Mesendoderm (in vitro differentiated cells): Measurements from ENCODE around the gene ARHGDIG.
A peak's percentile ranks its signal among the peaks of the same experiment; 100 is the strongest.

Source experiments
- DNase-seq: peaks from one replicate; pipeline ENCODE4 v3.0.0; 2013
- H2AK5ac ChIP-seq: 2 replicates; pipeline ENCODE4 v1.6.1; 2013; ENCODE audit warnings: low read length, inconsistent platforms
- H2BK120ac ChIP-seq: 2 replicates; pipeline ENCODE4 v1.6.1; 2013; ENCODE audit warnings: low read depth, mild to moderate bottlenecking, low read length, moderate library complexity, mixed read lengths
- H2BK15ac ChIP-seq: replicated peaks from 2 replicates; pipeline ENCODE4 v1.6.1; 2013; ENCODE audit warnings: low read depth, mild to moderate bottlenecking, moderate library complexity
- H2BK5ac ChIP-seq: 2 replicates; pipeline ENCODE4 v1.6.1; 2013; ENCODE audit warnings: low read length, inconsistent platforms
- H3K18ac ChIP-seq: 2 replicates; pipeline ENCODE4 v1.6.1; 2013; ENCODE audit warnings: mild to moderate bottlenecking, low read length, mixed read lengths
- H3K23ac ChIP-seq: one replicate; pipeline ENCODE4 v1.6.1; 2013; ENCODE audit warnings: low read length
- H3K27ac ChIP-seq: 2 replicates; pipeline ENCODE4 v1.5.1; 2013; ENCODE audit warnings: low read depth, mild to moderate bottlenecking, inconsistent platforms, low read length, moderate library complexity
- H3K27me3 ChIP-seq: 2 replicates; pipeline ENCODE4 v1.6.1; 2013; ENCODE audit warnings: low read length, control low read depth, mild to moderate bottlenecking, inconsistent platforms; ENCODE audit not compliant: insufficient read depth, poor library complexity
- H3K36me3 ChIP-seq: 2 replicates; pipeline ENCODE4 v1.6.1; 2013; ENCODE audit warnings: low read length, inconsistent platforms; ENCODE audit not compliant: control insufficient read depth, insufficient read depth
- H3K4ac ChIP-seq: one replicate; pipeline ENCODE4 v1.6.1; 2013; ENCODE audit warnings: low read depth, mild to moderate bottlenecking, low read length, moderate library complexity
- H3K4me1 ChIP-seq: 2 replicates; pipeline ENCODE4 v1.6.1; 2013; ENCODE audit warnings: low read depth, low read length, inconsistent platforms; ENCODE audit not compliant: control insufficient read depth
- H3K4me2 ChIP-seq: 2 replicates; pipeline ENCODE4 v1.6.1; 2013; ENCODE audit warnings: low read length
- H3K4me3 ChIP-seq: 2 replicates; pipeline ENCODE4 v1.5.1; 2013; ENCODE audit warnings: mild to moderate bottlenecking, low read length
- H3K56ac ChIP-seq: one replicate; pipeline ENCODE4 v1.6.1; 2013; ENCODE audit warnings: low read length
- H3K79me1 ChIP-seq: 2 replicates; pipeline ENCODE4 v1.6.1; 2013; ENCODE audit warnings: low read length, inconsistent platforms
- H3K79me2 ChIP-seq: 2 replicates; pipeline ENCODE4 v1.6.1; 2013; ENCODE audit warnings: mild to moderate bottlenecking, low read length; ENCODE audit not compliant: control insufficient read depth, insufficient read depth
- H3K9ac ChIP-seq: 2 replicates; pipeline ENCODE4 v1.6.1; 2013; ENCODE audit warnings: low read length, inconsistent platforms
- H4K5ac ChIP-seq: one replicate; pipeline ENCODE4 v1.6.1; 2013; ENCODE audit warnings: low read length
- H4K8ac ChIP-seq: one replicate; pipeline ENCODE4 v1.6.1; 2013; ENCODE audit warnings: low read depth, mild to moderate bottlenecking, control low read depth, low read length, moderate library complexity
- WGBS: extraction: QIAGEN DNeasy Blood & Tissue Kit; methylation state at CpG from one replicate; pipeline ENCODE4 v1.1.7; 2013; ENCODE audit warnings: low lambda C conversion rate, missing lambda C conversion rate; ENCODE audit not compliant: insufficient coverage; ENCODE audit errors: extremely low coverage; 5-methylcytosine and 5-hydroxymethylcytosine counted together

ARHGDIG gene

DNA sequence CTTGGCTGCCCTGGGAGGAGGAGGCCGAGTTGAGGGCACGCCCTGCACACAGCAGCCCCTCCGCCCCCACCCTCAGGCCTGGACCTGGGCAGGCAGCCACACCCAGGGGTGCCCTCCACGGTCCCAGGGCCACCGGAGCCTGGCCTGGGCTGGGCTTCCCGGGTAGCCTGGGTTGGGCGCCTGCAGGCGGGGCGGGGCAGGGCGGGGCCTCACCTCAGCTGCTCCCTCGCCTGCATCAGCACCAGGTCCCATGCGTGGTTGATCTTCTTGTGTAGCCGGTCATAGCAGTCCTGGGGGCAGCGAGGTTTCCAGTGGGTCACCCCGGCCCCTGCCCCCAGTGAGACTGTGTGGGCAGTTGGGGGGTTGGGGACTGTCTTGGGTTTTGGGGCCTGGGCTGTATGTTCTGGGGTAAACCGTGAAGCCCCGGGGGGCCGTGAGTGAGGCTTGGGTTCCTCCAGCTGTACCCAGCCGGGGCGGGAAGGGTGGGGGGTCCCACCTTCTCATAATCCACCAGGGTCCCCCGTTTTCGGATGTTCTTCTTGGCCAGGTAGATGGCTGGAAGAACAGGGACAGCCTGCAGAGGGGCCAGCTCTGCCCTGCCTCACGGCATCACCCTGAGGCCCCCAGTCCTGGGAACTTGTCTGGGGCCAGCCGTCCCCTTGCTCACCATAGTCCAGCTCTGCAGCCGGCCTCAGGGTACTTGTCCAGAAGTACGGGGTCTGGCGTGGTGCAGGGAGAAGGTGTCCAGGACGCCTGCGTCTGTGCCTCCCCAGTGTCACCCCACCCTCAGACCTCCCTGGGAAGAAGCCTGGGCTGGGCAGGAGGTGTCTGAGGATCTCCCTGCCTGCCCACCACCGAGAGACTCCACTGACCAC lies 6.6 kb upstream of the ARHGDIG start:
- Histone ChIP-seq H3K4ac (no peak overlapping the region), H3K23ac (no peak overlapping the region), H3K4me3 (no peak overlapping the region), H2BK120ac (no peak overlapping the region), H2BK5ac (no peak overlapping the region), H4K5ac (no peak overlapping the region), H3K56ac (no peak overlapping the region), H3K79me2 (no peaks in the 10 kb centered on the region), H3K18ac (no peak overlapping the region), H3K27ac (no peak overlapping the region), H3K79me1 (no peaks in the 10 kb centered on the region), H3K4me1 (no peaks in the 10 kb centered on the region), H3K27me3 (peaks cover 1% of the 10 kb centered on the region), H3K36me3 (no peaks in the 10 kb centered on the region), H2AK5ac (no peak overlapping the region), H3K4me2 (no peak overlapping the region), H3K9ac (no peak overlapping the region), H2BK15ac (no peak overlapping the region), H4K8ac (no peak overlapping the region)
- DNase-seq, result no peak
- WGBS, result no CpG with 5 or more reads among the region's 30 CpGs

DNA sequence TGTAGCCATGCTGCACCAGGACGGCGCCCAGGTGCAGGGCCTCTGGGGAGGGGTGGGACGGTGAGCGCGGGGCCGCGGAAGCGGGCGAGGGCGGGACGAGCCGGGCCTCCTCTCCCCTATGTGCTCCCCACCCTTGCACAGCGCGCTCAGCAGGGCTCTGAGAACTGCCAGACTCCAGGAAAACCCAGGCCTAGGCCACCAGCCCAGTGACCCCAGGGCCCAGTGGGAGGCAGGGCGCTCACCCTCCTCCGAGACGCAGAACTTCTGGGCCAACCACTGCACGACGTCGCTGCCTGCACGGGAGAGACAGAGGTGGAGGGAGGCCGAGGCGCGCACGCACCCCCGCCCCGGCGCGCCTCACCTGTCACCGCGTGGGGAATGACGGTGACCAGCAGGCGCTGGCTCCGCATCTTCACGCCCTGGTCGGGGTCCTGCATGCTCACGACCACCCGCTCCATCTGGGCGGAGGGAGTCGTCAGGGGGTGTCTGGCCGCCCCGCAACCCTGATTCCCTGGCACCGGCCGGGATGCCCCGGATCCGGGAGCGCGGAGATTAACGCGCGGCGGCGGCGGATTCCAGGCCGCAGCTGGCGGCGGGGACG lies 5.2 kb upstream of the ARHGDIG start:
- Histone ChIP-seq H4K8ac (no peak overlapping the region), H3K79me2 (no peaks in the 10 kb centered on the region)
- no CpG with 5 or more reads among the region's 58 CpGs for WGBS

DNA sequence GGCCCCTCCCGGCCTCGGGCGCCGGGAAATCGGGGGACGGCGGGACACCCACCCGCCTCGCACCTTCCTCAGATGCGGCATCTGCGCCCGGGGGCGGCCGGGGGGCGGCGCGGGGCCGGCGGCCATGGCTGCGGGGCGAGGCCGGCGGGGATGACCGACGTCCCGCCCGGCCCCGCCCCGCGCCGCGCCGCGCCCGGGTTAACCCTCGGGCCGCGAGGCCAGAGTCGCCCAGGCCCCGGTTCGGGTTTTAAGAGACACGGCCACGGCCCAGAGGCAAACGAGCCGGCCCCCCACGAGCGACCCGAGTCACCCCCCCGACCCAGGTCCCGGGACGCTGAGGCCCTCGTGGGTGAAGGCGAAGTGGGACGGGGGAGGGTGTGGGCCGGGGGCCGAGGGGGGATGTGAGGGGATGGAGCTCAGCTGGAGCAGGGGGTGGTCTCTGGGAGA lies 4.6 kb upstream of the ARHGDIG start, which contains the start of gene RGS11:
Gene RGS11, minus strand, starts transcription at position 159 of the 447 bp plus-strand sequence. Its CDS starts 33 bp downstream, at position 126.
- H2BK5ac ChIP-seq, result no peak within 1 kb of the TSS
- no peak within 1 kb of the TSS for H3K18ac ChIP-seq
- H4K5ac ChIP-seq, result no peak within 1 kb of the TSS
- H3K4me2 ChIP-seq, result peak within 1 kb of the TSS; percentile 87
- WGBS, result no CpG with 5 or more reads among the region's 56 CpGs
- no peak within 1 kb of the TSS for H2BK120ac ChIP-seq
- H3K23ac ChIP-seq, result no peak within 1 kb of the TSS
- H3K36me3 ChIP-seq, result no peaks in the 10 kb centered on the region
- no peak within 1 kb of the TSS for H2AK5ac ChIP-seq
- peaks cover 3% of the 10 kb centered on the region for H3K27me3 ChIP-seq
- no peak within 1 kb of the TSS for H3K4me3 ChIP-seq
- peak within 1 kb of the TSS; percentile 74 for H3K56ac ChIP-seq
- H3K79me1 ChIP-seq, result no peaks in the 10 kb centered on the region
- H3K9ac ChIP-seq, result peak within 1 kb of the TSS; percentile 51
- H3K4ac ChIP-seq, result no peak within 1 kb of the TSS
- H3K27ac ChIP-seq, result no peak within 1 kb of the TSS
- no peaks in the 10 kb centered on the region for H3K4me1 ChIP-seq
- no peak within 1 kb of the TSS for H2BK15ac ChIP-seq
- no peak for DNase-seq
- no peaks in the 10 kb centered on the region for H3K79me2 ChIP-seq
- no peak within 1 kb of the TSS for H4K8ac ChIP-seq

More for the DNA sequence above, 5.2 kb upstream of the ARHGDIG start:
- Histone ChIP-seq H3K23ac (no peak overlapping the region), H3K18ac (no peak overlapping the region), H3K4me1 (no peaks in the 10 kb centered on the region), H3K9ac (peak overlapping the region; percentile 51), H2AK5ac (no peak overlapping the region), H3K79me1 (no peaks in the 10 kb centered on the region), H4K5ac (no peak overlapping the region), H3K36me3 (no peaks in the 10 kb centered on the region), H3K27me3 (peaks cover 3% of the 10 kb centered on the region), H3K4me3 (no peak overlapping the region), H2BK15ac (no peak overlapping the region), H3K56ac (peak overlapping the region; percentile 74), H3K4ac (no peak overlapping the region), H2BK5ac (no peak overlapping the region), H3K4me2 (peak overlapping the region; percentile 87), H3K27ac (no peak overlapping the region), H2BK120ac (no peak overlapping the region)
- no peak for DNase-seq

DNA sequence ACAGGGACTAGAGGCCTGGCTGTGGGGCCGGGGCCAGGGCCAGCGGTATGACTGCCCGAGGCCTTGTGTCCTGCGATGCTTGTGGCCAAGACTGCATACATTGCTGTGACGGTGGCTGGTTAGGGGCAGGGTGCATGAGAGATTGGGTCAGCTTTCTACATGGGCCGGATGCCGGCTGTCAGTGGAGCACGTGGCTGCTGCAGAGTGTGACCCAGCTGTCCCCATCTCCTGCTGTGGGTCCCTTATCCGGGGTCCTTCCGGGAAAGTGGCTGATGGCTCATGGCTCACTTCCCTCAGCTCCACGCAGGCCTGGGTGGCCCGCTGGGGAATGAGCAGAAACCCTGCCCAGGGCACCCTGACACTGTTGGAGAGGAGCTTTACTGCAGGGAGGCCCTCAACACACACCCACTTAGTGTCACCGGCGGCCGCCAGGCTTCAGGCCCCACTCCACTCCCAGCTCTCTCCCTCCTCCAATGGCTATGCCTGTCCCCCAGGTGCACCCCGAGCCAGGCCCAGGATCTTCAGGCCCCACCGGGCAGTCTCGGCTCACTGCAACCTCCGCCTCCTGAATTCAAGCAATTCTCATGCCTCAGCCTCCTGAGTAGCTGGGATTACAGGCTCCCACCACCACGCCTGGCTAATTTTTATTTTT lies 3.8 kb upstream of the ARHGDIG start:
- Histone ChIP-seq H3K79me2 (no peaks in the 10 kb centered on the region), H2AK5ac (no peak overlapping the region), H3K36me3 (no peaks in the 10 kb centered on the region), H4K5ac (no peak overlapping the region), H3K4me3 (no peak overlapping the region), H2BK120ac (no peak overlapping the region), H2BK5ac (no peak overlapping the region), H3K23ac (no peak overlapping the region), H2BK15ac (no peak overlapping the region), H3K27me3 (peaks cover 3% of the 10 kb centered on the region), H3K4me2 (no peak overlapping the region), H3K18ac (no peak overlapping the region), H3K27ac (no peak overlapping the region), H3K4ac (no peak overlapping the region), H3K4me1 (no peaks in the 10 kb centered on the region), H4K8ac (no peak overlapping the region), H3K56ac (no peak overlapping the region), H3K9ac (no peak overlapping the region), H3K79me1 (no peaks in the 10 kb centered on the region)
- no CpG with 5 or more reads among the region's 20 CpGs for WGBS
- no peak for DNase-seq

DNA sequence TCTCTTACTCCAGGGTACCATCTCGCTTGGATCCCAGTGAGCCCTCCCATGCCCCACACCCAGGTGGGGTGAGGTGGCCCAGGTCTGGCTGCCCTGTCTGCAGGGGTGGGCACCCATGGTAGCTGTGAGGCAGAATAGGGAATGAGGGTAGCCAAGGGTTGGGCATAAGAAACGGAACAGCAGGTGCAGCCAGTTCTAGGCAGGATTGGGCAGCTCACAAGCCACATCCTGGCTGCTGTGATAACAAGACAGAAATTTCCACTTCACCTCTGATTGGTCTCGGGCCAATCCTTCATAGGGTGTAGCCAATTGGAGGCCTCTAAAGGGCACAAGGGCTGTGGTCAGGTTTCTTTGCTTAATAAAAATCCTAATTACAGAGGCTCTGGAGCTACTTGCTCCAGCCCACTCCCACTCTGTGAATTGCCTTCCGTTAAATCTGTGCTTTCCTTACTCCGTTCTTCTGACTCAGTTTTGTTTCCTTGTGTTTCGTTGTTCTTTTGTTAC lies 1.5 kb upstream of the ARHGDIG start:
- no peak overlapping the region for H3K56ac ChIP-seq
- peaks cover 3% of the 10 kb centered on the region for H3K27me3 ChIP-seq
- no peak overlapping the region for H2BK15ac ChIP-seq
- no CpG with 5 or more reads among the region's 6 CpGs for WGBS
- no peak overlapping the region for H3K27ac ChIP-seq
- no peak overlapping the region for H3K9ac ChIP-seq
- H3K18ac ChIP-seq, result no peak overlapping the region
- DNase-seq, result peak; percentile 72
- no peak overlapping the region for H4K5ac ChIP-seq
- no peak overlapping the region for H2BK120ac ChIP-seq
- no peak overlapping the region for H2AK5ac ChIP-seq
- no peaks in the 10 kb centered on the region for H3K4me1 ChIP-seq
- no peaks in the 10 kb centered on the region for H3K79me2 ChIP-seq
- no peaks in the 10 kb centered on the region for H3K36me3 ChIP-seq
- no peak overlapping the region for H3K4me3 ChIP-seq
- no peak overlapping the region for H4K8ac ChIP-seq
- no peak overlapping the region for H2BK5ac ChIP-seq
- H3K4me2 ChIP-seq, result no peak overlapping the region
- H3K23ac ChIP-seq, result no peak overlapping the region
- no peaks in the 10 kb centered on the region for H3K79me1 ChIP-seq
- no peak overlapping the region for H3K4ac ChIP-seq
